Astrocyte (in vitro differentiated cells and primary cell): ENCODE data around the gene VSIG8.

ENCODE experiments used
- CTCF ChIP-seq: IDR thresholded peaks from 2 replicates; pipeline ENCODE4 v1.5.1; 2011; ENCODE audit warnings: low read depth, mild to moderate bottlenecking, inconsistent platforms, low read length, moderate library complexity; ENCODE audit not compliant: insufficient read depth
- EZH2 ChIP-seq: IDR thresholded peaks from 2 replicates; pipeline ENCODE4 v1.6.1; 2012; ENCODE audit warnings: mild to moderate bottlenecking, low read length, inconsistent platforms; ENCODE audit not compliant: insufficient read depth

GRCh38 chr1:159877695-159878444, 15.4 kb upstream of the VSIG8 start:
- TF ChIP-seq CTCF (no peak), EZH2 (no peak)
